SH-SY5Y (cell line): Measurements from ENCODE around the gene ESRRB.

Experiments used
- GATA2 ChIP-seq: IDR thresholded peaks from 2 replicates; pipeline ENCODE4 v1.6.1; 2011; ENCODE audit warnings: mild to moderate bottlenecking, low read depth, low read length
- GATA3 ChIP-seq: IDR thresholded peaks from 2 replicates; pipeline ENCODE4 v1.6.1; 2011; ENCODE audit warnings: low read depth, mild to moderate bottlenecking, low read length, moderate library complexity

GRCh38 chr14:76491172-76491930, 115.4 kb downstream of the ESRRB start:
- no peak for TF ChIP-seq GATA3
- TF ChIP-seq GATA2 = no peak
